ENCODE data around the gene ARL6IP4. TPM values are rescaled to one million over a fixed set of nuclear protein-coding genes. Genes with fewer than 3 reads are reported as not detected.

ARL6IP4 gene
- total RNA-seq = 280 and 297 TPM in 2 replicates

DNA sequence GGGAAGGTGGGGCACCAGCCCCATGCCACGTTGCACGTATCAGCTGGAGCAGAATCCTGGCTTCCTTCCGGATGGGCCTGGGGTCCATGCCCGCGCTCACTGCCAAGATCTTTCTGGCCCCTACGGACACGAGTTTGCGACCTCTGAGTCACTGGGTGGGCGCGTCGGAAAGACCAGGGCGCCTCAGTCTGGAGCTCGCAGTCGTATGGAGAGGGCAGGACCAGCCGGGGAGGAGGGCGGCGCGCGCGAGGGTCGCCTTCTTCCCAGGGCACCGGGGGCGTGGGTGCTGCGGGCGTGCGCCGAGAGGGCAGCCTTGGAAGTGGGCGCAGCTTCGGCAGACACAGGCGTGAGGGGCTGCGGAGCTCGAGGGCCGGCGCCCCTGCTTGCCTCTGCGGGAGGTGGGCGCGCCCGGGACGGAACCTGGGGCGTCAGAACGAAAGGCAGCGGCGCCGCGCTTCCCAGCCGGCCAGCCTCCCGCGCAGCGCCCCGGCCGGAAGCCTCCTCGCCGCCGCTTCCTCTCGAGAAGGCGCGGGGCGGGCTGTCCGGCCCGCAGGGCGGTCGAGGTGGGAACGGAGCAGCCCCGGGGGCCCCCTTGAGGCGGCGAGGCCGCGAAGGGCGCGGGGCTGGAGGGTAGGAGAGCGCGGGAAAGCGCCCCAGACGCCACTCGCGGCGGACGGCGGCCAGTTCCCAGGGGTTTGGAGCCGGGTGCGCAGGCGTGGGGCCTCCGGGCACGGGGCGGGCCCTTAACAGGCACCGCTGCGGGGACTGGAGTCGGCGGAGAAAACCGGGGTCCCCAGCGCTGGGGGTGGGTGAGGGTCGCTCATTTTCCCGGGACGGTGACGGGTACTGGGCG, at the start of gene ARL6IP4:
ARL6IP4 (plus strand) TSS at position 499 of the 853 bp plus-strand sequence. CDS start 459 bp downstream, outside the sequence.

DNA sequence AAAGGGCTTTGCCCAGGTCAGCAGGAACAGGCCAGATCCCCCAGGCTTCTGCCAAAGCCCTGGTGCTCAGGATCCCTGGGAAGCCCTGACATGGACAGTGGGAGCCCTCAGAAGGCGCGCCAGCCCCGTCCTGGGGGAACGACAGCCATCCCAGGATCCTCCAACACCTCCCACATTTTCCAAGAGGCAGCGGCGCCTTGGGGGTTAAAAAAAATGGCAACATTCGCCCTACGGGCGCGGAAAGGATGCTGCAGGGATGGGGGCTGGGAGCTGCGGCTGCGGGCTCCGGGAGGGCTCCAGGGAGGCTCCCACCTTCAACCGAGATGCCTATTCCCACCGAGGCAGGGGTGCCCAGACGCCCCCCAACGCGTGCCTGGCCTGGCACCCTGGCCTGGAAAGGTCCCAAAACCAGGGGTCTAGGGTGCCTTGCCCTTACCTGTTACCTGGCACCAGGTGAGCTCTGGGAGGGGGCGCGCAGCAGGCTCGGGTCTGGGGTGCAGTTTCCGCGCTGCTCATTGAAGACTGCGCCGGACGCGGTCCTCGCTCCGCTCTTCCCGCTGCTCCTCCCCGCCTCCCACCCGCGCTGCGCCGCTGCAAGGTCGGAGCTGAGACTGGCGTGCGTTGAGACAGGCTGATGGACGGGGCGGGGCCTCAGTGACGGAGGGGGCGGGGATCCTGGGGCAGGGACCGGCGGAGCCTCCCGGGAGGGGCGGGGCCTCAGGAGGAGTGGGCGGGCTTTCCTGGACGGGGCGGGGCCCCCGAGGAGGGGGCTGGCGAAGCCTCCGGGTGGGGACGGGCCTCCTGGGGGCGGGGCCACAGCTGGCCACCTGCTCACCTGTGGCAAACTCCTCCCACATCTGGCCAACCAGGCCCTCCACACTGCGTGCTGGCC, 14.4 kb upstream of the ARL6IP4 start, which contains the start of gene ABCB9:
ABCB9 (minus strand) TSS at position 613 of the 892 bp plus-strand sequence. CDS start 6,228 bp downstream, outside the sequence.

DNA sequence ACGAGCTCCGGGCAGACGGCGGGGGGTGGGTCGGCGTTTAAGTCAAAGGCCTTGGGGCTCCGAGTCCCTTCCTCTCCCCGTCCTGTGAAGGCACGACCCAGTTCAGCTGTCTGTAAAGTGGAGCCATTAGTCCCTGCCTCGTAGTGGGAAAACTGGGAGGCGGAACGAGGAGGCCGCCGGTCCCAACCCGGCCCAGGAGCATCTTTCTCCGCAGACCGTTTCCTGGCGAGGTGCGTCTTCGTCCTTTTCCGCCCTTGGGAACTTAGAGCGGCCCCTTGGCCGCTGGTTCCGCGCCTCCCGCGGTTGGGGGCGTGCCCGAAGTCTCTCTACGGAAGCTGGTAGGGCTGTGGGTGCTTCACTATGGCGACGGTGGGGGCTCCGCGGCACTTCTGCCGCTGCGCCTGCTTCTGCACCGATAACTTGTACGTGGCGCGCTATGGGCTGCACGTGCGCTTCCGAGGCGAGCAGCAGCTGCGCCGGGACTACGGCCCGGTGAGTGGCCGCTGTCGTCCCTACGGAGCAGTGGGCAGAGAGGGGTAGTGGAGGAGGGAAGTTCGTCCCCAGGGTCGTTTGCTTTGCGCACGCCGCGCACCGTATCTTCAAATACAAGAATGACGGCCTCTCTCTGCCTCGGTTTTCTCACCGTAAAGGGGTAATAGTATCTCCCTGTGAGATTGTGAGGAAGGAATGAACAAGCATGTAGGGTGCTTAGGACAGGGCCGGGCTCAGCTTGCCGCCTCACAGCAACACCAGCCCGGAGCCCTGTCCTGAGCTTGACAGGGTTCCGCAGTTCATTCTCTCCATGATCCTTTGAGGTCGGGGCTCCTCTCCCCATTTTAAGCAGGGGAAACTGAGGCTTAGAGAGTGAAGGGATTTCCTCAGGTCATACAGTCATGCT, 5.3 kb upstream of the ARL6IP4 start, which contains the start of gene OGFOD2:
OGFOD2 (plus strand) TSS at position 353 of the 898 bp plus-strand sequence; CDS start at position 361, 8 bp downstream.

Other genes starting within 250 kb of the ARL6IP4 start
- 3.2 and 3.4 TPM in 2 replicates for gene HCAR1, start 249.8 kb upstream of the ARL6IP4 start, total RNA-seq
- gene DENR, start 227.9 kb upstream of the ARL6IP4 start, total RNA-seq = 28.8 and 42.5 TPM in 2 replicates
- gene CCDC62, start 206.1 kb upstream of the ARL6IP4 start, total RNA-seq = under 0.01 TPM in 1 of 2 replicates, not detected in the other
- gene HIP1R, start 145.2 kb upstream of the ARL6IP4 start, total RNA-seq = 18.3 and 36.6 TPM in 2 replicates
- gene VPS37B, start 84.6 kb upstream of the ARL6IP4 start, total RNA-seq = 13.5 and 23.0 TPM in 2 replicates
- gene ABCB9, start 14.2 kb upstream of the ARL6IP4 start, total RNA-seq = 8.3 and 8.6 TPM in 2 replicates
- 33.0 and 34.9 TPM in 2 replicates for gene OGFOD2, start 5.4 kb upstream of the ARL6IP4 start, total RNA-seq
- gene PITPNM2, start 170.4 kb downstream of the ARL6IP4 start, total RNA-seq = 2.9 and 4.6 TPM in 2 replicates